NB4 (cell line): ENCODE results near the gene MAMDC4.
"Not testable (repeated sequence)": the region's sequence is repeated elsewhere in the genome, so short reads cannot be mapped to it uniquely, and the experiment has no call there.

Source experiments
- DNase-seq: peaks from one replicate; pipeline ENCODE4 v3.0.0; 2010; ENCODE audit warnings: low read depth
- H3K4me3 ChIP-seq: one replicate; pipeline ENCODE4 v1.5.1; 2011; ENCODE audit warnings: mild to moderate bottlenecking, low read depth, low read length, moderate library complexity
- CTCF ChIP-seq: IDR thresholded peaks from one replicate; pipeline ENCODE4 v1.5.1; 2012; ENCODE audit warnings: low read depth, low read length
- MAX ChIP-seq: IDR thresholded peaks from 2 replicates; pipeline ENCODE4 v1.6.1; 2011; ENCODE audit warnings: low read depth, low read length
- MYC ChIP-seq: IDR thresholded peaks from 2 replicates; pipeline ENCODE4 v1.6.1; 2011; ENCODE audit warnings: low read depth, low read length
- POLR2A ChIP-seq: IDR thresholded peaks from 2 replicates; pipeline ENCODE4 v1.6.1; 2011; ENCODE audit warnings: mild to moderate bottlenecking; ENCODE audit not compliant: insufficient read length; ENCODE audit errors: extremely low read depth

MAMDC4 gene

GRCh38 chr9:136851941-136852663 lies at the start of gene MAMDC4:
TSS of gene MAMDC4 (plus strand) at chr9:136852346. CDS start at chr9:136852417, 71 bp downstream.
- TF ChIP-seq CTCF (no peak), MYC (no peak), POLR2A (no peak), MAX (no peak)
- no peak within 1 kb of the TSS for H3K4me3 ChIP-seq
- DNase-seq = no peak

GRCh38 chr9:136803009-136803550 lies 49.1 kb upstream of the MAMDC4 start:
- not testable (repeated sequence) for DNase-seq, H3K4me3 ChIP-seq

GRCh38 chr9:136803551-136804508 lies 48.3 kb upstream of the MAMDC4 start:
- no peak for TF ChIP-seq CTCF
- no peak for TF ChIP-seq MYC
- no peak for TF ChIP-seq POLR2A
- no peak for TF ChIP-seq MAX
- H3K4me3 ChIP-seq = no peak overlapping the region
- no peak for DNase-seq

GRCh38 chr9:136804509-136805206 lies 47.5 kb upstream of the MAMDC4 start:
- no peak for TF ChIP-seq MYC
- TF ChIP-seq POLR2A = no peak
- no peak for TF ChIP-seq CTCF
- TF ChIP-seq MAX = no peak
- no peak for DNase-seq
- no peak overlapping the region for H3K4me3 ChIP-seq

- DNase-seq = no peak
- TF ChIP-seq MAX (no peak), POLR2A (no peak), CTCF (no peak), MYC (no peak)
- no peak overlapping the region for H3K4me3 ChIP-seq
Measured at GRCh38 chr9:136805207-136805740, 46.9 kb upstream of the MAMDC4 start.
